HG03439 (cell line): ENCODE data around the gene CTXND1.

Source experiments
- ATAC-seq: cut with Tn5 transposase; IDR thresholded peaks from one replicate; pipeline ENCODE4 v1.9.1; 2021; ENCODE audit warnings: mild to moderate bottlenecking, moderate library complexity; ENCODE audit not compliant: unreplicated experiment

The CTXND1 gene

DNA sequence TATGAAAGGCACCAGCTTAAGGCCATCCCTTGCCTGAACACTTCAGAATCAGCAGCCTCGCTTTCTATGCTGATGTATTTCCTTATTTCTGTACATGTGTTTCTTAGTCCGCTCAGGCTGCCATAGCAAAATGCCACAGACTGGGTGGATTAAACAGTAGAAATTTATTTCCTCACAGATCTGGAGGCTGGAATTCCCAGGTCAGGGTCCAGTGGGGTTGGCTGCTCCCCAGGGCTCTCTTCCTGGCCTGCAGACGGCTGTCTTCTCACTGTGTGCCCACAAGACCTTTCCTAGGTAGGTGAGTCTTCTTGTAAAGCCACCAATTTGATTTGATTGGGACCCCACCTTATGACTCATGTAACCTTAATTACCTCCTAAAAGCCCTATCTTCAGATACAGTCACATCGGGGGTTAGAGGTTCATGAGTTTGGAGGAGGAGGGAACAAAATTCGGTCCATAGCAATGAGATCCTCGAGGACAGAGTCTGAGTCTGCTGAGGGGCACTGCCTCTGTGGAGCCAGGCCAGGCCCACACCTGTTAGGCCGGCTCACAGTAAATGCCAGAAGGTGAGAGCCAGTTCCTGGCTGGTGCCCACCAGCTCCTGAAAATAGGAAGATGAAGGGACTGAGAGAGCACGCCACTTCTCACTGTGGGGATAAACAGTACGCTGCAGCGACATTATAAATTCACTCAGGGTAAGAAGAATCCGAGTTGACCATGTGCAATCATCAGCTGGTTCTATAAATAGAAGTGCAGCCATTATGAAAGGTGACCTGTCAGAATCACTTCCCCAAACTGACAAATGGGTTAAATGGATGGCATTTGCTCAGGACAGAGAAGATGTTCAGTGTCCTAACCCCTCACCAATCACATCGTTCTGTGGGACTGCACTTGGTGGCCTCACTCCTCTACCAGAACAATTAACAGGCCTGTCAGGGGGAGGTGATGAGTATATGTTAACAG is 41.1 kb downstream of the CTXND1 start:
- no peak for ATAC-seq

DNA sequence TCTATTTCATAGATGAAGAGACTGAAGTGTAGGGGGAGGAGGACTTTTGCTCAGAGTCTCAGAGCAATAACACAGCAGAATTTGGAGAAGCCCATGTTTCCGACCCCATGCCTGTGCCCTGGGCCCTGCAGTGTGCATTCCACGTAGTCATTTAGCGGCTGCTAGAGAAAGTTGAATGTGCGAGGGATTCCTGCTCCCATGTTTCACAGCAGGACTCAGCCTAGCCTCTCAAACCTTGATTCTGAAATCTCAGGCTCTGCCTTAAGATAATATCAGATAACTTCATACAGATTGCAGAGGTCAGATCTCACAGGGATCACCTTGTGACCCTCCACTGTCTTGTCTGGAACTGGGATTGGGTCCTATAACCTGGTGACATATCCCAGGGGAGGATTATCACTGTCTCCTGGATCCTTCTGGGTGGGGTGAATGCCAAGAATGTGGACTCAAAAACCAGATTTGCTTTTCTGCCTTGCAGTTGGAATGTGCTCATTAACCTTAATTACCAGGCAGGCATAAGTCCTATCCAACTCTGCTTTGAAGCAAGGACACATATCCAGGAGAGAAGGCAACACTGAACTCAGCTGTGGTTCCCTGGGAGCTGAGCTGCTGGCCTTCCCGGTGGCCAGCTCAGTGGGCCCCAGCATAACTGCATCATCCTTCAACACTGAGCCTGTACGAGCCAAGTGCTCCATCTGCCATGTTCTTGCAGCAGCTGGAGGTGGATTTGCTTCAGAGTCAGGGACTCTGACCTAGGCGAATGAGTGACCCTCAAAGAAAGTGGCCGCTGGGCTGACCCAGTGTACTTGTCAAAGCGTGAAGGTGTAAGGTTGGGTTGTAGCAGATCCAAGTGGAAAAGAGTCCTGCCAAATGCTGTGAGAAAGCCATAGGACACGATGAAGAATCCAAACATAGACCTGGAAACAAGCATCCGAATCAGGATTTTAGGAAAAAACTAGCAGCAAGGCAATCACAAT is 43.0 kb downstream of the CTXND1 start:
- no peak for ATAC-seq

DNA sequence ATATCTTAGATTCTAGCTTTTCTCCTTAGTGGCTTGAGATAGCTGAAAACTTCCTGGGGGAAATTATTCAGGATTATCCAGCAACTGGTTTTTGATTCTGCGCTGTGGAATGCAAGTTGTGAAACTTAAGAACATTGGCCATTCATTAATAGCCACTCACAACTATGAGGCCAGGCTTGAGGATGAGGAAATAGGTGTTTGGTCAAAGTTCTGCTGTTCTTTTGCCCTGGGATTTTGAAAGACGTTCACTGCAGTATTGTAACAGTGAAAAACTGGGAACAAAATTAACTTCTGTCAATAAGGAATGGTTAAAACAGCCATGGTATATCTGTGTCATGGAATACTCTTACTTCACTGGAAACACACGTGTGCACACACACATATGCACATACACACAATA is 44.1 kb downstream of the CTXND1 start:
- ATAC-seq = no peak

DNA sequence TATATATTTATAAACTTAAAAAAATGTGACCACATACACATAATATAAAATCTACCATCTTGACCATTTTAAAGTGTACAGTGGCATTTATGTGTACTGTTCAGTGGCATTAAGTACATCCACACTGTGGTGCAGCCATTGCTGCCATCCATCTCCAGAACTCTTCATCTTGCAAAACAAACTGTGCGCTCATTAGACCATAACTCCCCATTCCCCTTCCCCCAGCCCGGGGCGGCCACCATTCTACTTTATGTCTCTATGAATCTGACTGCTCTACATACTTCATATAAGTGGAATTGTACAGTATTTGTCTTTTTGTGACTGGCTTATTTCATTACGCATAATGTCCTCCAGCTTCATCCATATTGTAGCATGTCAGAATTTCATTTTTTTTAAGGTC is 47.8 kb downstream of the CTXND1 start:
- ATAC-seq = no peak

DNA sequence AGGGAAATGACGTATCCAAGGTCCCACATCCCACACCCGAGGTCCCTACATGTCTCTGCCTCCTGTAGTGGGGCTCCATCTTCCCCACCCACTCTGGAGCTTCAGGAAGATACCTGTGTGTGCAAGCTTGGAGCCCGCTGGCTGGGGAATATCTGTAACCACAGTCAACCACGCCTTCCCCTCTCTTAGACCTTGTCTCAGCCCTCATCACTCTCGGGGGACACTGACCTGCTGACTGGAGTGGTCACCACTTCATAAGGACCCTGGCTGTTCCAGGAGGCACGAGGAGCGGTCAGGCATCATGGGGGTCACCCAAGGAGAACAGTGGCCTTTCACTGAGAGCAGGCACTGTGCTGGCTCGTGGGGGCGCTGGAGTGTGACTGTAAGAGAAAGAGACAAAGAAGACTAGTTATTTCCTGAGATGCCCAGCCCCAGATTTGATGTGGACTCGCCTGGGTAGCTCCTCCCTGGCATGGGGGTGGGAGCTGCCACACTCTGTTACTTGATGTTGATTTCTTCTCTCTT is 48.6 kb downstream of the CTXND1 start:
- no peak for ATAC-seq

DNA sequence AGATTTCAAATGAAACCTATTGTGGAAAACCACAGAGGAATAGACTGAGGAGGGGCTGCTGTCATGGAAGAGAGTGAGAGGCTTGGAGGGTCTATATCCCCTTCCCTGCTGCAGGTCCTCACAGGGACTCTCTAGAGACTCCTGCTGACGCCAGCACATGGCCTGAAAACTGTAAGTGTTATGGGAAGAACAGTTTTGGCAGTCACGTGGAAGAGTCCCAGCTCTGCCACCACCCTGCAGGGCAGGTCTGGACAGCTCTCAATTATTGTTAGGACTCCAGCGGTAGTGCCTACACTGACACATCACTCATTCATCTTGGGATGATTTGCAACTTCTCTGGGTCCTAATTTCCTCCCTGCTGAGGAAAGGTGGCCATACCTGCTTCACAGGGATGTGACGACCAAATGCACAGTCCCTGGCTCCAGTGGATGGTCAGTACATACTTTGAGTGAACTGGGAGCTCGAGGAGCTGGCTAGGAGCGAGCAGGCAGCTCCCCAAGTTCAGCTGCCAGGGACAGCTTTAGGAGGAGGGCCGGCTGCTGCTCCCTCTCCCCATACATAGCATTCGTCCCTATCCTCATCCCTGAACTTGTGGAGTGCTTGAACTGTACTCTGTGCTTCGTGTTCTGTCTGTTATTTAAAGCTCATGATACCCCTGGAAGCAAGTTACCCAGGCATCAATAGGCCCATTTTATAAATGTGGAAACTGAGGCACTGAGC is 49.2 kb downstream of the CTXND1 start:
- ATAC-seq = no peak

DNA sequence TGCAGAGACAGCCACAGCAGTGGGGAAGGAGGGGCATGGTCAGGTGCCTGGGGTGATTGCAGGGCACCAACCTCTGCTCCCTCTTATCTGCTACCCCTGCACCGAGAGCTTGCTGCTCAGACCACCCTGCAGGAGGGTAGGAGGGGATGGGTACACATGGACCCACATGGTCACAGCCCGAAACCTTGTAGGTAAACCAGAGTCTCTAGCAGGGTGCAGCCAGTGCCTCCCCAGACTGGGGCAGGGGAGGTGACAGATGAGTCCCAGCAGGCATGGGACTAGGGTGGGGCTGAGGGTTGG is 50.0 kb downstream of the CTXND1 start:
- no peak for ATAC-seq

DNA sequence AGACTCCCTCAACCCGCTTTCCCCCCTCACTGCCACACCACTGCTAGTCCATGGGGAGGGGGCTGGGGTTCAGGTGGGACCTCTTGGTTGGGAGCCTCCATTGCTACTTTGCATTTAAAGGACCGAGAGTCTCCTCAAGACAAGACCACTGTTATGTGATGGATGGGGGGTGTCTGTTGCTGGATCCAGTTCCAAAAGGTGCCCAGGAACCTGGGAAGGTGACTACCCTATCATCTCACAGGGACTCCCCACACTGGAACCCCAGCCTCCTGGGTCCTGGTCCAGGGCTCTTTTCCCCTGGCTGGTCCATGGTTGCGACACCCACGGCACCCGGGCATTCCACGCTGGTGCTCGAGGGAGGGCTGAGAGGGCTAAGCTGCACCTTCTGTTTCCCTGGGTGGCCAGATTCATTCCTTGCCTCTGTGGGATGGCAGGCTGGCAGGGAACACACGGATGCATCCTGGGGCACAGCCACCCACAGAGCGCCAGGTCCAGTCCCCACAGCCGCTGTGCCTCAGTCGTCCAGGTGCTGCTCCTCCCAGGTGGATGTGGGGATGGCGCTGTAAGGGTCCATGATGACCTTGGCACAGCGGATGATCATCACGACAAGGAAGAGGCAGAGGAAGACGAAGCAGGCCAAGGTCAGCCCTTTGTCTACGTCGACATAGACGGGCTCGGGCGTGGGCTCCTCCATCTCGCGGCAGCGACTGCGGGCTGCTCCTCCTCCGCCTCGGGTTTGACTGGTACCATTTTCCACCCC is 50.6 kb downstream of the CTXND1 start:
- ATAC-seq = no peak

DNA sequence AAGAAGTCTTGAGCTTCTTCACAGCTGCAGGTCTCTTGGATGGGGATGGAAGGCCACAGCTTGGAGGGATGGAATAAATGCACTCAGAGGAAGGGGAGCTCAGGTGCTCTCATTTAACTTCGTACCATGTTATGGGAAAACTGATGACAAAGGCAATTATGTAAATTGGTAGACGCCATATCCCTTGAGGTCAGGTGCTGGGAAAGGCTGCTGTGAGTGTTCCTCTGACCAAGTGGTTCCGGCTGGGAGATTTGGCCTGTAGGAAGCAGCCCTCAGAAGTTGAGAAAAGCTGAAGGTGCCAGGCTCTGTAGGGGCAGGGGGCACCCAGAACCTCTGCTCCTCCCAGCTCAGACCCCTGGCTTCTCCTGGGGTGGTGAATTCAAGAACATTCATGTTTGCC is 52.1 kb downstream of the CTXND1 start:
- ATAC-seq = no peak

DNA sequence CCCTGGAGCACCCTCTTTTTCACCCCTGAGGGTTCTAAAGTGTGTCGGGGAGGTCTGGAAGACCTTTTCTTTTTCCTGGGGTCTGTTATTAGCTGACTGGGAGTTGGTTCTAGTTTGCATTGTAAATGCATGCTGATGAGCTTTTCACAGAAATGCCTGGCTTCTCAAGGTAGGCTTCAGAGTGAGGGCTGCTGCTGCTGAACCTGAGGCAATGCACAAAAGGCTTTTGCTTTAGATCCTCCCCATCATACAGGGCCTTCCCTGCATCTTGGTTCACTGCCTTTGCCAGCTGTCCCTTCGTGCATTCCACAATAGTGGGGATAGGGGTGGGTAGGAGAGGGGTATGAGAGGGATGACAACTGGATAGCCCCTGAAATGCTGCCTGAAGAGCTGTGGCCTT is 52.6 kb downstream of the CTXND1 start:
- ATAC-seq = no peak

DNA sequence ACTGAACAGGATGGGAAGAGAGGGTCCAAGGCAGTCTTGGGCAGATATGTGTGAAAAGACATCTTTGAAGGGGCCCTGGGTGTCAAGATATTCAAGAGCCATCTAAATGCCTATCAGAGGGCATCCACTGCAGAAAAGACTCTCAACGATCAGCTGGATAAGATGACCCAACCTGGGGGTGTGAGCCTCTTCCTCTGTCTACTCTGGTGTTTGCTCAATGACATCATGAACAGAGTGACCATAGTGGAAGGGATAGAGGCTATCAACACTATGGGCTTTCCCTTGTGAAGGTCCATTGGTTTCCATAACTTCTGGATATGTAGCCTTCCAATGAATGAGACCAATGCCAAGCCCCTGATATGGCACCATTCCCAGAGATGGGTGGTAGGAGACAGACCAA is 57.1 kb downstream of the CTXND1 start:
- ATAC-seq = no peak

DNA sequence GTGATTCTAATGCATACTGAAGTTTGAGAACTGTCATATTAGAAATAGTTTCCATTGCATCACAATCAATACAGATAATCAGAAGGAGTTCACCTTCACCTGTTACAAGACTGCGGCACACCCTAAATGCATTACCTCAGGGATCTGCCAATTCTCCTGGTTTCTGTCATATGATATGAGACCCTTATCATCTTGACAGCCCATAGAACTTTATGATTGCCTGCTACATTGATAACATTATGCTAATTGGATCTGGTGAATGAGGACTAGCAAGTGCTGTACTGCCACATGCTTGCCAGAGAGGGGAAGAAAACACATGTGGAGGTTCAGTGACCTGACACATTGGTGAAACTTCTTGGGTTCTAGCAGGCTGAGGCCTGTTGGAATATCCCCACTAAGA is 57.8 kb downstream of the CTXND1 start:
- no peak for ATAC-seq

DNA sequence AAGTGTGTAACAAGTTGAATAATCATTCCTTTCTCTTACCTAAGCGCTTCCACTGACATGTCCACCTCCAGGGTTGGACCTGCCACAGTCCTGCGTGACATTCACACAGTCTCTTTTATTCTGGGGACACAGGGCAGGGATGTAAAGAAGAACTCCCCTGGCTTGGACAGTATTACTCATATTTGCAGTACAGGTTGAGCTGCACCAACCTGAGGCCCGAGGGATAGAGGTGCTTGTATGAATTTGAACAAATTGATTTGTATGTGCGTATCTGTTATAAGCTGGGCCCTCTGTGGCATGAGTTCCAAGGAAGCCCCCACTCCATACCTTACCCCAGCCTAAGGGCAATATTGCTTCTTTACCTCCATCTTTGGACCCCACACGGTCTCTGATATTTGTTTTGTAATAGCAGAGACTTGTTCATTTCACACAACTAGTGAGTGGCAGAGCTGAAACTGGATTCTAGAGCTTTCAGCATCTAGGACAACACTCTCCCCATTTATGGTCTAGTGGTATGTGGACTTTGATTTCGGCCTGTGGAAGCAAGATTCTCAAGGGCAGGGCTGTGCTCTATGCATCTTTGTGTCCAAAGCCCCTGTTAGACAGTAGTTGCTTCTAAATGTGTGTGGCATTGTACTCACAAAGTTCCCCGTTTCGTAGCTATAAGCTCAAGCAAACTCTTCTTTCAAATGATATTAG is 60.0 kb downstream of the CTXND1 start:
- ATAC-seq = no peak

DNA sequence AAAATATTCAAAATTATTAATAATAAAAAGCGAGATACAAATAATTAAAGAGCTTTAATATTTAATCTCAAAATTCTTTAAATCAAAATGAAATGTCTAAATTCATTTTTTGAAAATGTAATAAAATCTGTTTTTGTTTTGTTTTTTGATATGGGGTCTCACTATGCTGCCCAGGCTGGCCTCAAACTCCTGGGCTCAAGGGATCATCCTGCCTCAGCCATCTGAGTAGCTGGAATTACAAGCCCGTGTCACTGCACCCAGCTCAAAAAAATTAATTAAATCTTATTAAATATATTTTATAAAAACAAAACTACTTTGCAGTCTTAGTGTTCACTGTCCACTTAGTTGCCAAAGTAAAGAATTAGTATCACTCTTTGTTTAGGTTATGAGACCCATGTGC is 60.8 kb downstream of the CTXND1 start:
- no peak for ATAC-seq

DNA sequence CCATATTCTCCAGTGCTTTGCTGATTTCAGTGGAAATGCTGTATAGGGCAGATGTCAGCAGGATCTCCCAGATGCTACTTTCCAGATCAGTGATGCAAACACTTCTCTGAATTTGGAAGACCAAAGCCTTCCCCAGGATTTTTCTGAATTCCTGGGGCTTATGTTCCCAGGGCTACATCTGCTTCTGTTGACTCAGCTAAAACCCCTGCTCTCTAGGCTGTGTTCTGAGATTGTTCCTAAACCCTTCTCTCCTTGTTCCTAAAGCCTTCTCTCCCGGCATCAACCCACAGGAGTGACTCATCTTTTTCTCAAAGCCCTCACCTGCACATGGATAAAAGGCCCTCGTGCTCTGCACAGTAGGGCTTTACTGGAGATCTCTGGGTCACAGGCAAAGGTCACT is 63.8 kb downstream of the CTXND1 start:
- ATAC-seq = no peak

DNA sequence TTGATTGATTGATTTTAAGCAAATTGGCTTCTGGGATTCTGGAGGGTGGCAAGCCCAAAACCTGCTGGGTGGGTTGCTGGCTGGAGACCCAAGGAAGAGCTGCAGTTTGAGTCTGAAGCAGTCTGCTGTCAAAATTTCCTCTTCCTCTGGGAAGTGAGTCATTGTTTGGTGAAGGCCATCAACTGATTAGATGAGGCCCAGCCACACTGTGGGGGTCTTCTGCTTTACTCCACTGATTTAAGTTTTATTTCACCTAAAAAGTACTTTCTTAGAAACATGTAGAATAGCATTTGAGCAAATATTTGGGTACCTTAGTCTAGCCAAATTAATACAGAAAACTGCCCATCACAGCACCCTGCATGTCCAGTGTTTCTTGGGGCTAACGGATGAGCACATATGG is 65.4 kb downstream of the CTXND1 start:
- ATAC-seq = no peak

DNA sequence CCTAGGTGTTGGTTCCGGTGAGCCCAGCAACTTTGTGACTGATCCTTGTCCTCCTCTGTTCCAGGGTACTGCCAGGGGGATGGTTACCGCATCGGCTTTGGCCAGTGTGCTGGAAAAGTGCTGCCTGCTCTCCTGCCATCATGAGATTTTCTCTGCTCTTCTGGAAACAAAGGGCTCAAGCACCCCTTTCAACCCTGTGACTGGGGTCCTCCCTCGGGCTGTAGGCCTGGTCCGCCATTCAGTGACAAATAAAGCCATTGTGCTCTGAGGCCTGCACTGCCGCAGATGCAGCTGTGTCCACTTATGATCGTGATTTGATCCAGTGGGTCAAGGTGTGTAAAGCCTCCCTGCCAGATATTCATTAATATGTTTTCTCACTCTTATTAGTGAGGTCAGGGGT is 65.9 kb downstream of the CTXND1 start:
- ATAC-seq = no peak

DNA sequence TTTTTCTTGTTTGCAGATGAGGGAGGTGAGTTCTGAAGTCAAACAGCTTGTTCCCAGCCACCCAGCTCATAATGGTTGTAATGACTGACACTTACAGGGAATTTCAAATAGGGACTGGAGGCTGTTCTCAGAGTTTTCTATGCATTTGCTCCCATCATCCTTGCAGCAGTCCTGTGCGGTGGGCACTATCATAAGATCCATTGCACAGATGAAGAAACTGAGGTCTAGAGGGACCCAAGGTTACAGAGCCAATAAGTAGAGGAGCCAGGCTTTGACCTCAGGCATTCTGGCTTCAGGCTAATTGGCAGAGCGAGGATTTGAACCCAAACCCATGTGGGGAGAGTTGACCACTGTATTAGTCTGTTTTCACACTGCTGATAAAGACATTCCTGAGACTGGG is 66.9 kb downstream of the CTXND1 start:
- no peak for ATAC-seq

DNA sequence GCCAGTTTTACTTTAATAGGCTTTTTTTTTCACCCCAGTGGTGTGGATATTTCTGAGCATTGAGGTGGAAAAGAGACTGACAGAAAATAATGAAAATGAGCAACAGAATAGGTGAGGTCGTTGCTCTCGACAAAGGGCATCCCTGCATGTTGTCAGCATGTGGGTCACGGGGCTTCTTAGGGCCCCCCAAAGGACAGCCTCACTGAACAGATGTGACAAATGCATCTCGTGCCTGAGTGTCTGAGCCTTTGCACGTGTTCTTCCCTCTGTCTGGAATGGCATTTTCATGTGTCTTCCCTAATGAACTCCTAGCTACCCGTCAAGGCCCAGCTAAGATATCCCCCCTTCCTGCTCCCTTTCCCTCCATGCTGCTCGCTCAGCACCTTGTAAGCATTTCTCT is 67.5 kb downstream of the CTXND1 start:
- no peak for ATAC-seq

DNA sequence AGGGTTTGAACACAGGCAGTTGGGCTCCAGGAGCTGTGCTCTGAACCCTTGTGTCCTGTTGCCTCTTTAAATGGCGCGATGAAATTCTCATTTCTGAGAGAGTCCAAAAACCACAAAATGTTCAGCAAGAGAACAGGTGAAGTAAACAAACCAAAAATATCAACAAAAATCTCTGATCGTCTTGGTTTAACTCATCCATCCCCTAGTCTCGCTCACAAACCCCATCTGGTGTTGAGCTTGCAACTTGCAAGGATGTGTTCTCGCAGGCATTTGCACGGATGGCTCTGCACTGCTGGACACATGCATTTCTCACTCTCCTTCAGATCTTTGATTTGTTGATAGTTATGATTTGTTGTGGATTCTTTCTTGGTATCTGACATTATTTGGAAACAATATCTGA is 68.1 kb downstream of the CTXND1 start:
- no peak for ATAC-seq
